HL-60 (cell line): ENCODE data around the gene HUNK.

Experiments
- CTCF ChIP-seq: IDR thresholded peaks from one replicate; pipeline ENCODE4 v1.5.1; 2011; ENCODE audit warnings: low read length, control low read depth, inconsistent platforms; ENCODE audit not compliant: insufficient read depth
- GABPA ChIP-seq: IDR thresholded peaks from 2 replicates; pipeline ENCODE4 v1.6.1; 2012; ENCODE audit warnings: low read depth
- POLR2AphosphoS5 ChIP-seq: IDR thresholded peaks from 2 replicates; pipeline ENCODE4 v1.6.1; 2012; ENCODE audit warnings: low read depth
- REST ChIP-seq: IDR thresholded peaks from 2 replicates; pipeline ENCODE4 v1.6.1; 2012; ENCODE audit warnings: low read depth; ENCODE audit not compliant: insufficient replicate concordance
- SPI1 ChIP-seq: IDR thresholded peaks from 2 replicates; pipeline ENCODE4 v1.6.1; 2012; ENCODE audit warnings: low read depth, mild to moderate bottlenecking, borderline replicate concordance

GRCh38 chr21:31938330-31939301 is 65.8 kb downstream of the HUNK start:
- TF ChIP-seq CTCF = no peak
- no peak for TF ChIP-seq POLR2AphosphoS5
- TF ChIP-seq REST = no peak
- TF ChIP-seq SPI1 = no peak
- TF ChIP-seq GABPA = no peak
